H1 (cell line): Measurements from ENCODE around the gene SLC66A1. TPM values are rescaled to one million over a fixed set of nuclear protein-coding genes. Genes with fewer than 3 reads are reported as not detected.

Source experiments
- CTCF ChIA-PET: fragments of 300-600 bp; sonication (Branson Sonifier 250); formaldehyde crosslinking; loops from one replicate; lab custom pipeline; 2021; ENCODE audit not compliant: partially characterized antibody; lab: Charles Lee
- POLR2A ChIA-PET: fragments of 300-600 bp; sonication (Branson Sonifier 250); formaldehyde crosslinking; loops from one replicate; lab custom pipeline; 2021; ENCODE audit warnings: inconsistent platforms; ENCODE audit not compliant: partially characterized antibody; lab: Charles Lee
- DNase-seq, 2 experiments: peaks; one replicate each; pipeline versions ENCODE4 v3.0.0 to v3.0.0-alpha.2; 2010 to 2022; ENCODE audit warnings: low spot score in 2 of 2, low read depth in 1 of 2, mixed read lengths in 1 of 2
- FAIRE-seq: peaks from 2 replicates; lab custom pipeline; 2011; peaks lifted over from hg19 to GRCh38; lab: Jason Lieb, UNC
- H2AFZ ChIP-seq: 2 replicates; pipeline ENCODE4 v1.8.1; 2012; ENCODE audit warnings: low read length, inconsistent platforms
- H2AK5ac ChIP-seq: 2 replicates; pipeline ENCODE4 v1.6.1; 2013; ENCODE audit warnings: low read depth, low read length
- H2BK120ac ChIP-seq: replicated peaks from 2 replicates; pipeline ENCODE3; 2013; ENCODE audit warnings: low read depth, low read length, inconsistent platforms
- H2BK12ac ChIP-seq: 2 replicates; pipeline ENCODE4 v1.6.1; 2013; ENCODE audit warnings: low read depth, low read length
- H2BK15ac ChIP-seq: 2 replicates; pipeline ENCODE4 v1.6.1; 2013; ENCODE audit warnings: low read length
- H2BK20ac ChIP-seq: 2 replicates; pipeline ENCODE4 v1.6.1; 2013; ENCODE audit warnings: low read length
- H2BK5ac ChIP-seq: 2 replicates; pipeline ENCODE4 v1.6.1; 2013; ENCODE audit warnings: low read depth, low read length
- H3K14ac ChIP-seq: 2 replicates; pipeline ENCODE4 v1.6.1; 2013; ENCODE audit warnings: inconsistent platforms; ENCODE audit not compliant: insufficient read length
- H3K18ac ChIP-seq: 2 replicates; pipeline ENCODE4 v1.6.1; 2013; ENCODE audit warnings: low read length; ENCODE audit errors: extremely low read depth
- H3K23ac ChIP-seq: 2 replicates; pipeline ENCODE4 v1.6.1; 2013; ENCODE audit warnings: inconsistent platforms; ENCODE audit not compliant: insufficient read length
- H3K23me2 ChIP-seq: 2 replicates; pipeline ENCODE4 v1.6.1; 2013; ENCODE audit warnings: low read depth, low read length
- H3K27ac ChIP-seq: 2 replicates; pipeline ENCODE4 v1.6.1; 2011; ENCODE audit warnings: low read depth, low read length, inconsistent platforms
- H3K27me3 ChIP-seq, 4 experiments: replicated peaks in 1 of 4; 1 replicate in 1 of 4; 2 replicates in 3 of 4; pipeline versions ENCODE4 v1.6.1 to v1.8.1; 2011 to 2013; ENCODE audit warnings: low read length in 3 of 4, mild to moderate bottlenecking in 3 of 4, inconsistent platforms in 2 of 4, mixed read lengths in 2 of 4, moderate library complexity in 1 of 4; ENCODE audit not compliant: control insufficient read depth in 3 of 4, insufficient read depth in 3 of 4; ENCODE audit errors: extremely low read depth in 1 of 4
- H3K36me3 ChIP-seq, 4 experiments: 2 replicates each; pipeline versions ENCODE4 v1.6.1 to v1.8.1; 2011 to 2013; ENCODE audit warnings: mild to moderate bottlenecking in 4 of 4, low read length in 3 of 4, moderate library complexity in 2 of 4, control low read depth in 1 of 4, inconsistent platforms in 1 of 4; ENCODE audit not compliant: insufficient read depth in 4 of 4, control insufficient read depth in 2 of 4
- H3K4ac ChIP-seq: replicated peaks from 2 replicates; pipeline ENCODE3; 2013; ENCODE audit warnings: low read length, low read depth, mixed read lengths, inconsistent platforms; ENCODE audit not compliant: insufficient read length
- H3K4me1 ChIP-seq, 4 experiments: replicated peaks in 1 of 4; 1 replicate in 1 of 4; 2 replicates in 3 of 4; pipeline versions ENCODE4 v1.6.1 to v1.8.1; 2011 to 2013; ENCODE audit warnings: low read length in 3 of 4, inconsistent platforms in 2 of 4, mixed read lengths in 1 of 4; ENCODE audit not compliant: insufficient read depth in 4 of 4, control insufficient read depth in 3 of 4
- H3K4me2 ChIP-seq, 2 experiments: 2 replicates each; pipeline versions ENCODE4 v1.6.1 to v1.8.1; 2011 to 2013; ENCODE audit warnings: low read depth in 2 of 2, low read length in 2 of 2, control low read depth in 1 of 2, inconsistent platforms in 1 of 2, mild to moderate bottlenecking in 1 of 2; ENCODE audit not compliant: insufficient read depth in 1 of 2
- H3K4me3 ChIP-seq, 4 experiments: fragments of 200-600, 300-600 bp in 1 of 4; sonication (generic), shearing (Covaris generic), sonication (Bioruptor Twin) in 1 of 4; 2 replicates each; pipeline versions ENCODE4 v1.5.1 to v1.8.1; 2011 to 2016; ENCODE audit warnings: low read length in 4 of 4, low read depth in 3 of 4, control low read depth in 2 of 4, inconsistent platforms in 2 of 4, mild to moderate bottlenecking in 2 of 4, mixed read lengths in 1 of 4, moderate library complexity in 1 of 4; ENCODE audit not compliant: insufficient read depth in 2 of 4; ENCODE audit errors: extremely low read depth in 1 of 4
- H3K56ac ChIP-seq: replicated peaks from 2 replicates; pipeline ENCODE3; 2013; ENCODE audit warnings: low read depth, mild to moderate bottlenecking, mixed read lengths, low read length, inconsistent platforms; ENCODE audit not compliant: insufficient read length
- H3K79me1 ChIP-seq: 2 replicates; pipeline ENCODE4 v1.6.1; 2013; ENCODE audit warnings: low read depth, low read length, control low read depth
- H3K79me2 ChIP-seq, 2 experiments: 2 replicates each; pipeline versions ENCODE4 v1.6.1 to v1.8.1; 2012 to 2013; ENCODE audit warnings: low read length in 2 of 2, mild to moderate bottlenecking in 2 of 2, inconsistent platforms in 1 of 2; ENCODE audit not compliant: insufficient read depth in 2 of 2, control insufficient read depth in 1 of 2
- H3K9ac ChIP-seq, 4 experiments: replicated peaks in 1 of 4; 1 replicate in 1 of 4; 2 replicates in 3 of 4; pipeline versions ENCODE4 v1.6.1 to v1.8.1; 2011 to 2013; ENCODE audit warnings: low read depth in 3 of 4, low read length in 3 of 4, control low read depth in 2 of 4, mild to moderate bottlenecking in 2 of 4, moderate library complexity in 2 of 4, inconsistent platforms in 1 of 4; ENCODE audit errors: extremely low read depth in 1 of 4
- H3K9me3 ChIP-seq, 2 experiments: 2 replicates each; pipeline versions ENCODE4 v1.6.1 to v1.8.1; 2012 to 2013; ENCODE audit warnings: mild to moderate bottlenecking in 2 of 2, moderate library complexity in 2 of 2, control low read depth in 1 of 2, inconsistent platforms in 1 of 2, low read depth in 1 of 2, low read length in 1 of 2, mixed read lengths in 1 of 2; ENCODE audit not compliant: insufficient read depth in 2 of 2
- H4K20me1 ChIP-seq, 2 experiments: replicated peaks in 1 of 2; 2 replicates each; pipeline versions ENCODE3 to v1.8.1; 2011 to 2013; ENCODE audit warnings: inconsistent platforms in 2 of 2, low read length in 2 of 2, mild to moderate bottlenecking in 1 of 2; ENCODE audit not compliant: insufficient read depth in 2 of 2, control insufficient read depth in 1 of 2
- H4K5ac ChIP-seq: 2 replicates; pipeline ENCODE4 v1.6.1; 2013; ENCODE audit warnings: low read length, low read depth, mixed read lengths, inconsistent platforms; ENCODE audit not compliant: insufficient read length
- H4K8ac ChIP-seq: 2 replicates; pipeline ENCODE4 v1.8.0; 2013; ENCODE audit warnings: mild to moderate bottlenecking, moderate library complexity, low read length, inconsistent platforms; ENCODE audit not compliant: insufficient read depth; ENCODE audit errors: extremely low read depth
- H4K91ac ChIP-seq: replicated peaks from 2 replicates; pipeline ENCODE3; 2013; ENCODE audit warnings: low read length, mixed read lengths, inconsistent platforms; ENCODE audit not compliant: insufficient read length
- POLR2A ChIP-seq, 2 experiments: IDR thresholded peaks; 1 replicate in 1 of 2; 2 replicates in 1 of 2; pipeline ENCODE4 v1.6.1; 2011; ENCODE audit warnings: low read depth in 2 of 2, low read length in 2 of 2, mild to moderate bottlenecking in 2 of 2; ENCODE audit errors: control extremely low read depth in 1 of 2
- RBBP5 ChIP-seq: IDR thresholded peaks from 2 replicates; pipeline ENCODE4 v1.7.1; 2012; ENCODE audit warnings: low read depth, mild to moderate bottlenecking, inconsistent platforms, low read length, moderate library complexity, borderline replicate concordance
- ZNF274 ChIP-seq: IDR thresholded peaks from 2 replicates; pipeline ENCODE4 v1.7.0; 2012; ENCODE audit warnings: low read length, borderline replicate concordance; ENCODE audit errors: extremely low read depth
- WGBS, 2 experiments: shearing (Covaris generic) in 1 of 2; methylation state at CpG; one replicate each; pipeline versions ENCODE4 v1.1.6 to v1.1.7; 2013 to 2015; ENCODE audit warnings: low lambda C conversion rate in 2 of 2, mixed read lengths in 2 of 2, inconsistent platforms in 1 of 2, low coverage in 1 of 2, missing lambda C conversion rate in 1 of 2; ENCODE audit not compliant: insufficient replicate concordance in 2 of 2, insufficient coverage in 1 of 2, insufficient read length in 1 of 2; ENCODE audit errors: extremely low coverage in 1 of 2, missing lambda C conversion rate in 1 of 2; 5-methylcytosine and 5-hydroxymethylcytosine counted together
- polyA plus RNA-seq, 7 experiments: library from polyadenylated mRNA; depleted of rRNA in 3 of 7; stranded (reverse) in 5 of 7; unstranded in 2 of 7; fragments of >200 nt in 5 of 7; fragments of 200-250 nt in 2 of 7; gene quantifications; 1 replicate in 5 of 7; 2 replicates in 1 of 7; 4 replicates in 1 of 7; pipeline versions ENCODE4 v1.2.1 to v1.2.3, GENCODE V29; 2011 to 2013; ENCODE audit warnings: missing spikeins in 2 of 7, mixed read lengths in 2 of 7
- total RNA-seq: library from RNA; stranded (reverse); fragmentation: NEBNext Ultra II Directional; extraction: Animal tissue kit (Norgen Biotek cat#: 25700); gene quantifications from 2 replicates; pipeline ENCODE4 v1.2.1, GENCODE V29; 2021

SLC66A1 gene
- total and polyA plus RNA-seq, 2 of the 8 experiments (the other 6 are each of a cell fraction or from before 2014, with no cell fraction given) = 16.8 to 27.9 TPM

DNA sequence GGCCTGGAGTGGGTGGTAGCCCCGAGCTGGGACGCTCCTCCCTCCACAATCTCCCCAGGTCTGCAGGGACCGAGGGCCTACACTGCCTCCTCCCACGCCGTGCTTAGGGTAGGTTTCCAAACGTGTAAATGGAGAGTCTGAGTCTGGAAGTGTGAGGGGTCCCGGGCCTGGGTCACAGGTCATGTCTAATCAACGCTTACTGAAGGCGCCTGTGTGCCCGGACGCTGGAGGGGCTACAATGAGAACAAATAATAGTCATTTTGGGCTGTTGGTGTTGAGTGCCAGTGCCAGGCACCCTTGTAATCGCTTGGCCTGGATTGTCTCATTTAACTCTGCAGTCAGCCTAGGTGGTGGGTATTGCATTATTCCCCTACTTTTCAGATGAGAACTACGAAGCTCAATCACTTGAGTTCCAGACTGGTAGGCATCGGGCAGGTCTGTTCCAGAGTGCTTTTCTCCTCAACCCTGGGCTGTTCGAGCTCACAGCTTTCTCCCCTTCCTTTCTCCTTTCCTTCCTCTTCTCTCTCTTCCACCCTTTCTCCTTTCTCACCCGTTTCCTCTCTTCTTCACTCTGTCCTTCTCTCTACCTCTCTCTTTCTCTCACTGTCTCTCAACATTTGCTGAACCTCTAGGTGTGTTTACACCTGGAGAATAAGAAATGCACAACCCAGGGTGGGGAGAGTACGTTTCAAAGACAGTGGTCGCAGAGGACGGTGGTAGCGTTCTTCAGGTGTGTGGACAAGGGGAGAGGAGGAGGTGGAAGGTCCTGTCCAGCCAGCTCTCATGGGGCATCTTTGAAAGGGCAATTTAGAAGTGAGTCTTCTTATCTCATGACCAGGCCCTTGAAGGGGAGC, 883 bp downstream of the SLC66A1 start:
- Histone ChIP-seq H2BK15ac (no peak overlapping the region), H3K23me2 (peaks cover 10% of the 10 kb centered on the region; the same call in 1 of the 2 replicates), H3K79me2 (peaks cover 0 to 2% of the 10 kb centered on the region in 2 experiments; a peak in 1 of 4 replicates), H4K91ac (peak overlapping the region; percentile 11), H2BK5ac (no peak overlapping the region), H2AFZ (peak overlapping the region; percentile 16; the same call in 1 of the 2 replicates), H3K4me2 (peak overlapping the region; percentile 89 to 98), H3K9ac (peak overlapping the region; percentile 71 to 87 (median 75)), H3K56ac (no peak overlapping the region), H3K14ac (no peak overlapping the region), H3K9me3 (no peaks in the 10 kb centered on the region), H3K4me1 (peaks cover 0 to 17% (median 11%) of the 10 kb centered on the region in 4 experiments; a peak in 6 of 7 replicates), H3K79me1 (peaks cover 2% of the 10 kb centered on the region; the same call in 1 of the 2 replicates), H4K8ac (peak overlapping the region; percentile 28; the same call in 1 of the 2 replicates), H3K27me3 (peaks cover 0 to 4% (median 1%) of the 10 kb centered on the region in 4 experiments; a peak in 1 of 7 replicates), H2BK20ac (no peak overlapping the region), H3K18ac (no peak overlapping the region), H3K23ac (no peak overlapping the region), H3K27ac (no peak overlapping the region), H3K36me3 (peaks cover 0 to 4% (median 1%) of the 10 kb centered on the region in 4 experiments; a peak in 4 of 8 replicates), H3K4ac (no peak overlapping the region), H2BK12ac (no peak overlapping the region; the same call in 1 of the 2 replicates), H4K20me1 (peaks cover 6 to 18% of the 10 kb centered on the region in 2 experiments), H2BK120ac (no peak overlapping the region), H2AK5ac (no peak overlapping the region), H4K5ac (no peak overlapping the region), H3K4me3 (peak overlapping the region; percentile 47 to 91 (median 67))
- DNase-seq (no peak), FAIRE-seq (no peak)
- ChIA-PET CTCF (interaction anchor here (1.0 to 1.6 kb wide), 2 partner anchors 73 to 336 kb away, joined by 3 to 6 read pairs; no protein-coding TSS in a partner anchor), POLR2A (interaction anchor here (0.7 to 16.9 kb wide), 7 partner anchors 18 to 328 kb away, joined by 3 to 143 read pairs (median 5); partner anchors contain the start of genes EMC1 and MRTO4)
- WGBS, 2 experiments = 59 to 100% methylated on average over 1 to 20 of the region's 20 CpGs
- TF ChIP-seq ZNF274 (no peak), RBBP5 (no peak), POLR2A (IDR thresholded peaks at IDR 0.05; ENCODE audit: control extremely low read depth in 1 of 2, low read depth in 2 of 2, low read length in 2 of 2) (no peak)
